SK-N-SH (cell line): ENCODE measurements around the gene SNX17. TPM values are rescaled to one million over a fixed set of nuclear protein-coding genes. Genes with fewer than 3 reads are reported as not detected.
A peak's percentile ranks its signal among the peaks of the same experiment; 100 is the strongest.

Experiments
- CTCF ChIA-PET: fragments of 300-600, 350-600 bp; formaldehyde crosslinking; extraction: SDS; loops from one replicate; lab custom pipeline; 2021; lab: Yijun Ruan, JAX
- POLR2A ChIA-PET: fragments of 350-600 bp; sonication (Branson Sonifier 250); formaldehyde crosslinking; extraction: SDS; loops from one replicate; lab custom pipeline; 2020; ENCODE audit warnings: antibody characterized with exemption, inconsistent platforms; lab: Yijun Ruan, JAX
- DNase-seq: peaks from one replicate; pipeline ENCODE4 v3.0.0; 2012
- H2AFZ ChIP-seq: fragments of 200-600 bp; sonication (generic); 2 replicates; pipeline ENCODE4 v1.8.1; 2016; ENCODE audit warnings: antibody characterized with exemption, mild to moderate bottlenecking, low read depth
- H3F3A ChIP-seq: fragments of 200-600 bp; sonication (generic); replicated peaks from 2 replicates; pipeline ENCODE3; 2016; ENCODE audit warnings: antibody characterized with exemption, mild to moderate bottlenecking; ENCODE audit not compliant: insufficient read depth
- H3K27ac ChIP-seq, 2 experiments: fragments of 200-500 bp in 1 of 2; fragments of 200-600 bp in 1 of 2; sonication (Bioruptor generic) in 1 of 2; sonication (generic), shearing (Covaris generic) in 1 of 2; 2 replicates each; pipeline versions ENCODE4 v1.5.1 to v1.6.1; 2014 to 2016; ENCODE audit warnings: low read depth in 2 of 2, inconsistent platforms in 1 of 2, low read length in 1 of 2, mild to moderate bottlenecking in 1 of 2, mixed read lengths in 1 of 2
- H3K27me3 ChIP-seq: fragments of 200-600 bp; sonication (generic), shearing (Covaris generic); 2 replicates; pipeline ENCODE4 v1.6.1; 2016; ENCODE audit warnings: mixed run types; ENCODE audit not compliant: insufficient read depth
- H3K36me3 ChIP-seq, 2 experiments: fragments of 200-500 bp in 1 of 2; fragments of 200-600 bp in 1 of 2; sonication (Bioruptor generic) in 1 of 2; sonication (generic) in 1 of 2; replicated peaks in 1 of 2; 2 replicates each; pipeline versions ENCODE3 to v1.5.1; 2014 to 2016; ENCODE audit warnings: low read length in 1 of 2, mild to moderate bottlenecking in 1 of 2; ENCODE audit not compliant: insufficient read depth in 2 of 2, control insufficient read depth in 1 of 2
- H3K4me1 ChIP-seq, 2 experiments: fragments of 200-500 bp in 1 of 2; fragments of 200-600 bp in 1 of 2; sonication (Bioruptor generic) in 1 of 2; sonication (generic), shearing (Covaris generic) in 1 of 2; 2 replicates each; pipeline versions ENCODE4 v1.5.1 to v1.6.1; 2014 to 2016; ENCODE audit warnings: low read depth in 1 of 2, low read length in 1 of 2, mixed run types in 1 of 2; ENCODE audit not compliant: insufficient read depth in 2 of 2, control insufficient read depth in 1 of 2
- H3K4me2 ChIP-seq: fragments of 200-600 bp; sonication (generic), shearing (Covaris generic); 2 replicates; pipeline ENCODE4 v1.6.1; 2017; ENCODE audit warnings: mixed run types
- H3K4me3 ChIP-seq, 2 experiments: fragments of 200-500 bp in 1 of 2; fragments of 200-600 bp in 1 of 2; sonication (Bioruptor generic) in 1 of 2; sonication (generic), shearing (Covaris generic) in 1 of 2; 2 replicates each; pipeline versions ENCODE4 v1.5.1 to v1.8.1; 2014 to 2016; ENCODE audit warnings: low read depth in 2 of 2, inconsistent platforms in 1 of 2, low read length in 1 of 2, mild to moderate bottlenecking in 1 of 2, mixed read lengths in 1 of 2, moderate library complexity in 1 of 2
- H3K79me2 ChIP-seq: fragments of 200-600 bp; sonication (generic); 2 replicates; pipeline ENCODE4 v1.8.1; 2017; ENCODE audit warnings: mild to moderate bottlenecking; ENCODE audit not compliant: insufficient read depth
- H3K9ac ChIP-seq: fragments of 200-600 bp; sonication (generic); 2 replicates; pipeline ENCODE4 v1.6.1; 2017; ENCODE audit warnings: mixed run types
- H3K9me2 ChIP-seq: fragments of 200-600 bp; sonication (generic); 2 replicates; pipeline ENCODE4 v1.6.1; 2017; ENCODE audit warnings: mixed run types
- H3K9me3 ChIP-seq: fragments of 200-600 bp; sonication (generic); 2 replicates; pipeline ENCODE4 v1.6.1; 2017; ENCODE audit warnings: mixed run types, mild to moderate bottlenecking, moderate library complexity
- H4K20me1 ChIP-seq: fragments of 200-600 bp; sonication (generic); 2 replicates; pipeline ENCODE4 v1.6.1; 2017; ENCODE audit warnings: mild to moderate bottlenecking, mixed run types; ENCODE audit not compliant: insufficient read depth
- CHD2 ChIP-seq: fragments of 150-350 bp; IDR thresholded peaks from 2 replicates; pipeline ENCODE4 v1.6.1; 2018; ENCODE audit warnings: low read length; ENCODE audit not compliant: partially characterized antibody
- EZH2phosphoT487 ChIP-seq: fragments of 200-600 bp; sonication (generic); IDR thresholded peaks from 2 replicates; pipeline ENCODE4 v1.6.1; 2017; ENCODE audit warnings: low read depth, mixed run types, mild to moderate bottlenecking, antibody characterized with exemption, moderate library complexity, borderline replicate concordance
- GABPA ChIP-seq: IDR thresholded peaks from 2 replicates; pipeline ENCODE4 v1.4.0; 2012; ENCODE audit warnings: low read depth, mild to moderate bottlenecking
- IRF3 ChIP-seq: fragments of 150-350 bp; IDR thresholded peaks from 2 replicates; pipeline ENCODE4 v1.6.1; 2016; ENCODE audit warnings: mild to moderate bottlenecking, low read depth, low read length
- MAX ChIP-seq: IDR thresholded peaks from 2 replicates; pipeline ENCODE4 v1.4.0; 2012; ENCODE audit warnings: low read depth
- POLR2AphosphoS5 ChIP-seq: IDR thresholded peaks from 2 replicates; pipeline ENCODE4 v1.6.1; 2012; ENCODE audit warnings: low read depth, low read length
- RCOR1 ChIP-seq: fragments of 150-350 bp; IDR thresholded peaks from 2 replicates; pipeline ENCODE4 v1.6.1; 2017; ENCODE audit warnings: antibody characterized with exemption, low read length
- RXRA ChIP-seq: IDR thresholded peaks from 2 replicates; pipeline ENCODE4 v1.4.0; 2012; ENCODE audit warnings: low read depth, mild to moderate bottlenecking, borderline replicate concordance
- SMC3 ChIP-seq: IDR thresholded peaks from 2 replicates; pipeline ENCODE4 v1.6.1; 2012; ENCODE audit warnings: low read depth, low read length, improper control_type of control experiment
- TCF12 ChIP-seq: IDR thresholded peaks from 2 replicates; pipeline ENCODE4 v1.4.0; 2012
- USF2 ChIP-seq: fragments of 150-350 bp; IDR thresholded peaks from 2 replicates; pipeline ENCODE4 v1.6.1; 2017; ENCODE audit warnings: antibody characterized with exemption, low read length, low read depth, borderline replicate concordance
- WGBS: methylation state at CpG from one replicate; pipeline ENCODE4 v1.1.6; 2017; ENCODE audit warnings: low lambda C conversion rate; 5-methylcytosine and 5-hydroxymethylcytosine counted together
- polyA plus RNA-seq, 3 experiments: library from polyadenylated mRNA; depleted of rRNA; stranded (reverse); fragments of >200 nt; gene quantifications; 2 replicates each; pipeline ENCODE4 v1.2.3, GENCODE V29; 2012
- TF ChIP-seq, protein P1 (sequence below): IDR thresholded peaks from 2 replicates; pipeline ENCODE4; 2012
- TF ChIP-seq, protein P2 (sequence below): IDR thresholded peaks from 2 replicates; pipeline ENCODE4 v1.6.1; 2012; ENCODE audit warnings: mild to moderate bottlenecking, low read depth, low read length, moderate library complexity

The SNX17 gene
- polyA plus RNA-seq, 1 of the 3 experiments (the other 2 are of a cell fraction), result 145 TPM

DNA sequence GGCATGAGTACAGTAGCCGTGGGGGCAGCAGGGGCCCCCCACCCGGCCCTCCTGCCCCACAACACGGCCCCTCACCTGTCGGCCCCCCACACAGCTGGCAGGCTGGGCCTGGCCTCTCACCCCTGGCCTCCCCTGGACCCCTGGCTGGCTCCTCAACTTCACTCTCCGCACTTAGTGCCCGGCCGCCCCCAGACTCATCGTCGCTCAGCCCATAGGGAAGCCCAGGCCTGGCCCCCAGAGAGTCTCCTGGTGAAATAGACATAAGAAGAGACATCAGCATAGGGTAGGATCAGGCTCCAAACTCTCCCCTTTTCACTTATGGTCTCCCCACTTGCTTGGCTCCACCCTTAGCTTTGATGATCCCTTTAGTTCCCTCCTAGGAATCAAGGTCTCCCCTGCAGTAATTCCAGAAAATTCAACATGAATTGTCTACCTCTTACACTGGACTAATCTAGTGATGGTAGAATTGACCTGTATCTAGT, 8.4 kb downstream of the SNX17 start (continued):
- TF ChIP-seq CHD2, result no peak
- no peak for TF ChIP-seq EZH2phosphoT487
- TF ChIP-seq MAX, result no peak
- TF ChIP-seq TCF12, result no peak
- TF ChIP-seq IRF3, result no peak
- TF ChIP-seq POLR2AphosphoS5, result no peak

DNA sequence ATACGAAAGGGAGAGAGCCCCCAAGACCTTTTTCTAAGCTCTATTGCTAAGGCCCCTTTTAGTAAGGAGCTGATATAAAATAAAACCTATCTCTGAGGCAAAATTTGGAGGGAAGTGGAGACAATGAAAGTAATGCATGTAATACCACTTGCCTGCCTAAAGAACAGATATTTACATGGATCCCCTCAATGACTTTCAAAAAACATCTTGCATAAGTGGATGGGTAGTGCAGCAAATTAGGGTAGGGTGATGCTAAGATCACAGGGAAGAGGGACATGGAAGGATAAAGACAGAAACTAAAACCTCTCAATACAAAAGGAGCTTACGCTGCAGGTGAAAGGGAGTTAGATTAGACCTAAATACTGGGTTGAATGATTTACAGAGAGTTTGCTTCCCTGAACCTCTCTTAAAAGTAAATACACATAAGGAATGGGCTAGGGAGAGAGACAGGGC, 9.0 kb downstream of the SNX17 start:
- TF ChIP-seq POLR2AphosphoS5 (no peak), RCOR1 (peak; percentile 6; the same call in 1 of the 2 replicates)
- TF ChIP-seq, protein P1, sequence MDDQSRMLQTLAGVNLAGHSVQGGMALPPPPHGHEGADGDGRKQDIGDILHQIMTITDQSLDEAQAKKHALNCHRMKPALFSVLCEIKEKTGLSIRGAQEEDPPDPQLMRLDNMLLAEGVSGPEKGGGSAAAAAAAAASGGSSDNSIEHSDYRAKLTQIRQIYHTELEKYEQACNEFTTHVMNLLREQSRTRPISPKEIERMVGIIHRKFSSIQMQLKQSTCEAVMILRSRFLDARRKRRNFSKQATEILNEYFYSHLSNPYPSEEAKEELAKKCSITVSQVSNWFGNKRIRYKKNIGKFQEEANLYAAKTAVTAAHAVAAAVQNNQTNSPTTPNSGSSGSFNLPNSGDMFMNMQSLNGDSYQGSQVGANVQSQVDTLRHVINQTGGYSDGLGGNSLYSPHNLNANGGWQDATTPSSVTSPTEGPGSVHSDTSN, result 0 out of 2 replicates have a peak, but pooled peaks have one; percentile 2
- DNase-seq, result no peak
- Histone ChIP-seq H3K9me3 (no peaks in the 10 kb centered on the region), H4K20me1 (peaks cover 4% of the 10 kb centered on the region; the same call in 1 of the 2 replicates), H3K9ac (peak overlapping the region; percentile 77), H3K4me3 (peak overlapping the region; percentile 80 to 86), H3K4me2 (peak overlapping the region; percentile 89), H3K4me1 (peaks cover 15 to 58% of the 10 kb centered on the region in 2 experiments; a peak in 3 of 4 replicates), H3K27me3 (no peaks in the 10 kb centered on the region), H3K27ac (peak overlapping the region; percentile 68 to 95), H3F3A (peaks cover 39% of the 10 kb centered on the region), H3K9me2 (no peaks in the 10 kb centered on the region), H2AFZ (no peak overlapping the region), H3K79me2 (peaks cover 36% of the 10 kb centered on the region), H3K36me3 (peaks cover 49 to 79% of the 10 kb centered on the region in 2 experiments)
- ChIA-PET CTCF (interaction anchor here (1.3 to 5.7 kb wide), 4 partner anchors 9 to 304 kb away, joined by 4 to 36 read pairs (median 16); partner anchors contain the start of genes EIF2B4, PPM1G and SNX17), POLR2A (interaction anchor here (1.3 to 4.4 kb wide), 6 partner anchors 8 to 249 kb away, joined by 3 to 34 read pairs (median 18); partner anchors contain the start of genes CCDC121, EIF2B4, GPN1 and GTF3C2)
- 63% methylated on average over 2 of the region's 2 CpGs for WGBS

DNA sequence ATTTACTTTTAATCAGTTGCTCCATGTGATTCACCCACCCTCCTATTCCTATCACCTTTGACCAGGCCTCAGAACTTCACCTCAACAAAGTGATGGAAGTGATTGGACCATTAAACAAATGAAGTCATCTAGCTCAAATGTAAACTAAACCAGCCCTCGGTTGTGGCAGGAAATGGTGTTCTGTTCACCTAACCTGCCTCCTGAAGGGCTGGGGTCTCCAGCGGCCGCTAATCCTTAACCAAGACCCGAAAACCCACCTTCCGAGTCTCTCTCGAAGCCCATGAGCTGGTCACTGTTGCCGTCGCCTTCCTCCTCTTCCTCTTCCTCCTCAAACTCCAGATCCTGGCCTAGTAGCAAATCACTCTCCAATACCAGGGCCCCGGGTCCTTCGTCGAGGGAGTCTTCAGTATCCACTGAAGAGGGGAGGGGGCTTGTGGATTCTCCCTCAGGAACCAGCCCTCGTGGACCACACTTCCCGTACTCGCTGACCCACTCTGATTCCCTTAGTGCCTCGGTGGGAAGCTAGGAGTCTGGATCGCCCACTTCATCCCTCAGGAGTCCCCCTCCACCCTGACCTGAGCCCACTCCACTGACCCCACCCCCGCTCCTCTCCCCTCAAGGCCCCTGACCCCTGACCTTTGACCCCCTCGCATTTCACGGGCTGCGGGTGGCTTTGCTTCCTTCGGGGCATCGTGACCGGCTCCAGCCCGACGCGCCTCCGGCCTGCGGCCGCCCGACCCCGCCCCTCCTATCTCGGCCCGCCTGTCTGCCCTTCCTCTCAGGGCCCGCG, 9.6 kb downstream of the SNX17 start:
- CTCF ChIA-PET, result interaction anchor here (0.9 to 5.7 kb wide), 8 partner anchors 10 to 304 kb away, joined by 3 to 36 read pairs (median 4); partner anchors contain the start of genes EIF2B4, GTF3C2, PPM1G and SNX17
- Histone ChIP-seq H3K27me3 (no peaks in the 10 kb centered on the region), H3K9ac (peak overlapping the region; percentile 77), H3F3A (peaks cover 44% of the 10 kb centered on the region), H3K4me3 (peak overlapping the region; percentile 80 to 86), H3K36me3 (peaks cover 44 to 79% of the 10 kb centered on the region in 2 experiments), H3K9me2 (no peaks in the 10 kb centered on the region), H4K20me1 (peaks cover 4% of the 10 kb centered on the region; the same call in 1 of the 2 replicates), H3K79me2 (peaks cover 31% of the 10 kb centered on the region), H3K4me2 (peak overlapping the region; percentile 89), H2AFZ (0 out of 2 replicates have a peak overlapping the region, but pooled peaks have one; percentile 33), H3K4me1 (peaks cover 15 to 58% of the 10 kb centered on the region in 2 experiments; a peak in 3 of 4 replicates), H3K27ac (peak overlapping the region; percentile 68 to 95), H3K9me3 (no peaks in the 10 kb centered on the region)
- DNase-seq, result peak; percentile 47
- POLR2A ChIA-PET, result interaction anchor here (1.0 to 4.4 kb wide), 7 partner anchors 9 to 249 kb away, joined by 3 to 34 read pairs (median 17); partner anchors contain the start of genes CCDC121, EIF2B4, GPN1 and GTF3C2
- WGBS, result 1% methylated on average over 30 of the region's 35 CpGs
- no peak for TF ChIP-seq GABPA
- no peak for TF ChIP-seq SMC3
- 0 out of 2 replicates have a peak, but pooled peaks have one; percentile 3 for TF ChIP-seq USF2
- TF ChIP-seq, protein P2, sequence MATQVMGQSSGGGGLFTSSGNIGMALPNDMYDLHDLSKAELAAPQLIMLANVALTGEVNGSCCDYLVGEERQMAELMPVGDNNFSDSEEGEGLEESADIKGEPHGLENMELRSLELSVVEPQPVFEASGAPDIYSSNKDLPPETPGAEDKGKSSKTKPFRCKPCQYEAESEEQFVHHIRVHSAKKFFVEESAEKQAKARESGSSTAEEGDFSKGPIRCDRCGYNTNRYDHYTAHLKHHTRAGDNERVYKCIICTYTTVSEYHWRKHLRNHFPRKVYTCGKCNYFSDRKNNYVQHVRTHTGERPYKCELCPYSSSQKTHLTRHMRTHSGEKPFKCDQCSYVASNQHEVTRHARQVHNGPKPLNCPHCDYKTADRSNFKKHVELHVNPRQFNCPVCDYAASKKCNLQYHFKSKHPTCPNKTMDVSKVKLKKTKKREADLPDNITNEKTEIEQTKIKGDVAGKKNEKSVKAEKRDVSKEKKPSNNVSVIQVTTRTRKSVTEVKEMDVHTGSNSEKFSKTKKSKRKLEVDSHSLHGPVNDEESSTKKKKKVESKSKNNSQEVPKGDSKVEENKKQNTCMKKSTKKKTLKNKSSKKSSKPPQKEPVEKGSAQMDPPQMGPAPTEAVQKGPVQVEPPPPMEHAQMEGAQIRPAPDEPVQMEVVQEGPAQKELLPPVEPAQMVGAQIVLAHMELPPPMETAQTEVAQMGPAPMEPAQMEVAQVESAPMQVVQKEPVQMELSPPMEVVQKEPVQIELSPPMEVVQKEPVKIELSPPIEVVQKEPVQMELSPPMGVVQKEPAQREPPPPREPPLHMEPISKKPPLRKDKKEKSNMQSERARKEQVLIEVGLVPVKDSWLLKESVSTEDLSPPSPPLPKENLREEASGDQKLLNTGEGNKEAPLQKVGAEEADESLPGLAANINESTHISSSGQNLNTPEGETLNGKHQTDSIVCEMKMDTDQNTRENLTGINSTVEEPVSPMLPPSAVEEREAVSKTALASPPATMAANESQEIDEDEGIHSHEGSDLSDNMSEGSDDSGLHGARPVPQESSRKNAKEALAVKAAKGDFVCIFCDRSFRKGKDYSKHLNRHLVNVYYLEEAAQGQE, result no peak
- TF ChIP-seq RXRA, result no peak
- TF ChIP-seq POLR2AphosphoS5, result peak; percentile 57
- peak; percentile 0; the same call in 1 of the 2 replicates for TF ChIP-seq RCOR1
